Keratinocyte (primary cell): ENCODE data around the gene MED12.

ENCODE experiments used
- CTCF ChIP-seq, 3 experiments: IDR thresholded peaks in 1 of 3; conservative IDR thresholded peaks in 1 of 3; optimal IDR thresholded peaks in 1 of 3; 2 replicates in 2 of 3; 3 replicates in 1 of 3; pipeline versions ENCODE3 to v1.5.1; 2011; ENCODE audit warnings: low read length in 3 of 3, mild to moderate bottlenecking in 3 of 3, moderate library complexity in 2 of 3, control low read depth in 1 of 3, inconsistent platforms in 1 of 3; ENCODE audit not compliant: insufficient read depth in 2 of 3; ENCODE audit errors: extremely low read depth in 1 of 3
- EZH2 ChIP-seq: IDR thresholded peaks from one replicate; pipeline ENCODE4 v1.6.1; 2012; ENCODE audit warnings: inconsistent platforms, mild to moderate bottlenecking, low read length, moderate library complexity

GRCh38 chrX:71182871-71183270, 64.5 kb downstream of the MED12 start:
- TF ChIP-seq CTCF (optimal IDR thresholded peaks at IDR 0.05 in 1 of 3, IDR thresholded peaks at IDR 0.05 in 1 of 3, conservative IDR thresholded peaks at IDR 0.05 in 1 of 3; ENCODE audit: extremely low read depth in 1 of 3, insufficient read depth in 2 of 3, low read length in 3 of 3): no peak
- TF ChIP-seq EZH2: no peak
